K562 (cell line): ENCODE measurements around the gene SRL. TPM values are rescaled to one million over a fixed set of nuclear protein-coding genes. Genes with fewer than 3 reads are reported as not detected.
"Not testable (repeated sequence)": the region's sequence is repeated elsewhere in the genome, so short reads cannot be mapped to it uniquely, and the experiment has no call there.

ENCODE experiments used
- ATAC-seq: fragments of 200-7000 bp; cut with Tn5 transposase; 3 replicates; pipeline ENCODE4 v1.9.1; 2020; ENCODE audit warnings: moderate library complexity
- BruUV-seq: library from RNA; stranded (reverse); fragments of 400-500 nt; replicated peaks from 2 replicates; lab custom pipeline; 2021; lab: Mats Ljungman, UMichigan
- CTCF ChIA-PET: fragments of 300-600 bp; formaldehyde crosslinking; extraction: SDS; loops from one replicate; lab custom pipeline; 2021; ENCODE audit warnings: low intra/inter-chr PET ratio; lab: Yijun Ruan, JAX
- POLR2A ChIA-PET: fragments of 300-600, 350-650 bp; sonication (Branson Sonifier 250); formaldehyde crosslinking; extraction: SDS; loops from one replicate; lab custom pipeline; 2021; ENCODE audit warnings: antibody characterized with exemption, inconsistent platforms; lab: Yijun Ruan, JAX
- DNase-seq, 4 experiments: peaks; one replicate each; pipeline versions ENCODE4 v3.0.0 to v3.0.0-alpha.2; 2011 to 2018; ENCODE audit warnings: low spot score in 3 of 4, mixed read lengths in 3 of 4; ENCODE audit errors: extremely low read depth in 1 of 4
- FAIRE-seq: peaks from 2 replicates; lab custom pipeline; 2011; peaks lifted over from hg19 to GRCh38; lab: Jason Lieb, UNC
- H2AFZ ChIP-seq: 2 replicates; pipeline ENCODE4 v1.6.0; 2011; ENCODE audit warnings: low read depth, low read length, control low read depth, inconsistent platforms
- H3K27ac ChIP-seq: fragments of 200-600 bp; 3 replicates; pipeline ENCODE4 v1.8.0; 2011; ENCODE audit warnings: low read depth, mild to moderate bottlenecking, control low read depth, inconsistent platforms, low read length, moderate library complexity, mixed read lengths; ENCODE audit errors: extremely low read depth
- H3K27me3 ChIP-seq, 2 experiments: fragments of 300-600 bp in 1 of 2; 2 replicates in 1 of 2; 3 replicates in 1 of 2; pipeline versions ENCODE4 v1.6.0 to v1.8.0; 2011; ENCODE audit warnings: inconsistent platforms in 2 of 2, low read length in 2 of 2, mild to moderate bottlenecking in 1 of 2, mixed read lengths in 1 of 2, moderate library complexity in 1 of 2; ENCODE audit not compliant: control insufficient read depth in 2 of 2, insufficient read depth in 2 of 2
- H3K36me3 ChIP-seq: fragments of 300-600 bp; 3 replicates; pipeline ENCODE4 v1.8.0; 2011; ENCODE audit warnings: mild to moderate bottlenecking, low read length, inconsistent platforms; ENCODE audit not compliant: control insufficient read depth, insufficient read depth
- H3K4me1 ChIP-seq, 2 experiments: fragments of 200-600 bp in 1 of 2; replicated peaks in 1 of 2; 2 replicates in 1 of 2; 3 replicates in 1 of 2; pipeline versions ENCODE4 v1.5.1 to v1.8.0; 2011; ENCODE audit warnings: inconsistent platforms in 2 of 2, low read length in 2 of 2, mild to moderate bottlenecking in 1 of 2, mixed read lengths in 1 of 2, moderate library complexity in 1 of 2; ENCODE audit not compliant: control insufficient read depth in 2 of 2, insufficient read depth in 2 of 2
- H3K4me2 ChIP-seq: 2 replicates; pipeline ENCODE4 v1.6.1; 2011; ENCODE audit warnings: low read length, control low read depth, inconsistent platforms, mixed read lengths; ENCODE audit not compliant: insufficient read depth
- H3K4me3 ChIP-seq: fragments of 200-600 bp; sonication (generic), shearing (Covaris generic); 2 replicates; pipeline ENCODE4 v1.5.1; 2016; ENCODE audit warnings: control low read depth, inconsistent platforms
- H3K79me2 ChIP-seq: fragments of 200-600 bp; 3 replicates; pipeline ENCODE4 v1.8.0; 2011; ENCODE audit warnings: low read length, inconsistent platforms; ENCODE audit not compliant: control insufficient read depth, insufficient read depth
- H3K9ac ChIP-seq, 2 experiments: 2 replicates each; pipeline versions ENCODE4 v1.6.0 to v1.6.1; 2011; ENCODE audit warnings: low read depth in 2 of 2, low read length in 2 of 2, control low read depth in 1 of 2, inconsistent platforms in 1 of 2, mild to moderate bottlenecking in 1 of 2, mixed read lengths in 1 of 2; ENCODE audit not compliant: insufficient read depth in 1 of 2
- H3K9me1 ChIP-seq: one replicate; pipeline ENCODE4 v1.6.0; 2011; ENCODE audit warnings: inconsistent platforms, mild to moderate bottlenecking, low read length, moderate library complexity; ENCODE audit not compliant: control insufficient read depth, insufficient read depth
- H3K9me3 ChIP-seq: replicated peaks from 2 replicates; pipeline ENCODE4 v1.5.1; 2011; ENCODE audit warnings: low read depth, low read length, inconsistent platforms; ENCODE audit not compliant: control insufficient read depth, insufficient read depth
- H4K20me1 ChIP-seq: replicated peaks from 2 replicates; pipeline ENCODE4 v1.6.1; 2011; ENCODE audit warnings: low read length, inconsistent platforms, mixed read lengths; ENCODE audit not compliant: control insufficient read depth, insufficient read depth
- ZNF146 ChIP-seq: IDR thresholded peaks from one replicate; pipeline ENCODE4 v1.6.1; 2018; ENCODE audit warnings: missing compliant biosample characterization; ENCODE audit not compliant: unreplicated experiment
- WGBS: fragments of 100-300 bp; shearing (Covaris generic); methylation state at CpG from one replicate; pipeline ENCODE4 v1.1.6; 2016; ENCODE audit warnings: low coverage, mixed read lengths; ENCODE audit not compliant: insufficient coverage; ENCODE audit errors: missing lambda C conversion rate; 5-methylcytosine and 5-hydroxymethylcytosine counted together
- in situ Hi-C: fragments of 300-500 bp; cut with MboI; formaldehyde crosslinking; loops from 4 replicates; pipeline ENCODE4 v1.15.0; 2018; ENCODE audit warnings: inconsistent platforms, mixed read lengths
- intact Hi-C: fragments of 100-400 bp; cut with micrococcal nuclease; formaldehyde crosslinking; loops from 2 replicates; pipeline ENCODE4 v1.14.2; 2022
- polyA plus RNA-seq, 8 experiments: library from polyadenylated mRNA; depleted of rRNA in 4 of 8; stranded (reverse) in 5 of 8; unstranded in 3 of 8; fragments of >200 nt; fragmentation: Nextera tagmentation in 2 of 8; fragmentation: Illumina TruSeq in 1 of 8; extraction: Ambion mirVana in 2 of 8; extraction: Trizol in 1 of 8; gene quantifications; 2 replicates each; pipeline versions ENCODE4 v1.2.1 to v1.2.3, GENCODE V29; 2011 to 2014; ENCODE audit warnings: inconsistent platforms in 1 of 8, missing spikeins in 1 of 8
- total RNA-seq, 7 experiments: library from RNA; depleted of rRNA in 6 of 7; stranded (reverse); fragments of >200 nt in 6 of 7; fragmentation: Illumina TruSeq in 2 of 7; extraction: Trizol in 2 of 7; gene quantifications; 2 replicates each; pipeline versions ENCODE4 v1.2.1 to v1.2.3, GENCODE V29; 2011 to 2021; ENCODE audit warnings: low replicate concordance in 1 of 7

SRL gene
- total and polyA plus RNA-seq, 9 of the 15 experiments (the other 6 are each of a cell fraction or from before 2014, with no cell fraction given): 0.01 TPM; not detected in 8

GRCh38 chr16:4156503-4156902 lies 85.4 kb downstream of the SRL start:
- FAIRE-seq, H3K4me2 ChIP-seq, H2AFZ ChIP-seq, CTCF ChIA-PET, H3K79me2 ChIP-seq, H3K36me3 ChIP-seq, H3K9me3 ChIP-seq, intact Hi-C loops, H3K27ac ChIP-seq, POLR2A ChIA-PET, H3K4me1 ChIP-seq, H3K9ac ChIP-seq, DNase-seq, H4K20me1 ChIP-seq, in situ Hi-C loops, BruUV-seq, H3K9me1 ChIP-seq, ATAC-seq, H3K4me3 ChIP-seq: not testable (repeated sequence)
- peak; percentile 50 for TF ChIP-seq ZNF146 (CRISPR knock-in tag)
- peaks cover 25 to 39% of the 10 kb centered on the region in 2 experiments for H3K27me3 ChIP-seq
- WGBS: 0% methylated on average over 3 of the region's 3 CpGs

DNA sequence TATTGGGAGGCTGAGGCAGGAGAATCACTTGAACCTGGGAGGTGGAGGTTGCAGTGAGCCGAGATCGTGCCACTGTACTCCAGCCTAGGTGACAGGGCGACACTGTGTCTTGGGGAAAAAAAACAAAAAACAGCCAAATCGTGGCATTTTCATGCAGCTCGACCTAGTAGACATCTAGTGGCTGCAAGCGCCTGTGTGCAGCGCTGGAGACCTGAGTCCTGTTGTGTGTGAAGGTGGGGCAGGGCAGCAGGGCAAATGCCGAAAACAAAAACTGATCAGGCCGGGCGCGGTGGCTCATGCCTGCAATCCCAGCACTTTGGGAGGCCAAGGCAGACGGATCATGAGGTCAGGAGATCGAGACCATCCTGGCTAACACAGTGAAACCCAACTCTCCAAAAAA lies 88.5 kb downstream of the SRL start:
- H3K9me3 ChIP-seq, DNase-seq, H3K79me2 ChIP-seq, in situ Hi-C loops, FAIRE-seq, BruUV-seq, H3K4me2 ChIP-seq, H3K4me1 ChIP-seq, H3K9me1 ChIP-seq, H3K27ac ChIP-seq, CTCF ChIA-PET, H3K9ac ChIP-seq, H4K20me1 ChIP-seq, H3K4me3 ChIP-seq, ATAC-seq, H2AFZ ChIP-seq, intact Hi-C loops, H3K36me3 ChIP-seq: not testable (repeated sequence)
- WGBS: 14% methylated on average over 10 of the region's 13 CpGs
- POLR2A ChIA-PET: interaction anchor here (0.8 to 1.2 kb wide), 2 partner anchors 24 to 805 kb away, joined by 4 read pairs; no protein-coding TSS in a partner anchor
- peaks cover 11 to 27% of the 10 kb centered on the region in 2 experiments; a peak in 3 of 5 replicates for H3K27me3 ChIP-seq
